Cardiac septum (tissue), 1 donor: Measurements from ENCODE around the gene CPEB3. TPM values are rescaled to one million over a fixed set of nuclear protein-coding genes. Genes with fewer than 3 reads are reported as not detected.

Experiments
- DNase-seq: peaks from one replicate; pipeline ENCODE4 v3.0.0-alpha.2; 2020; ENCODE audit warnings: low spot score
- intact Hi-C: fragments of 100-400 bp; cut with DNase I; formaldehyde crosslinking; loops from one replicate; pipeline ENCODE4 v1.14.0; 2022
- total RNA-seq: library from RNA; stranded (reverse); fragmentation: NEBNext Ultra II Directional; extraction: Animal tissue kit (Norgen Biotek cat#: 25700); gene quantifications from one replicate; pipeline ENCODE4 v1.2.1, GENCODE V29; 2021
- donor health status: DM: no; HTN: no; CAD: no.

CPEB3 gene
- total RNA-seq, 1 donor from 2014 or later = 8.3 TPM

DNA sequence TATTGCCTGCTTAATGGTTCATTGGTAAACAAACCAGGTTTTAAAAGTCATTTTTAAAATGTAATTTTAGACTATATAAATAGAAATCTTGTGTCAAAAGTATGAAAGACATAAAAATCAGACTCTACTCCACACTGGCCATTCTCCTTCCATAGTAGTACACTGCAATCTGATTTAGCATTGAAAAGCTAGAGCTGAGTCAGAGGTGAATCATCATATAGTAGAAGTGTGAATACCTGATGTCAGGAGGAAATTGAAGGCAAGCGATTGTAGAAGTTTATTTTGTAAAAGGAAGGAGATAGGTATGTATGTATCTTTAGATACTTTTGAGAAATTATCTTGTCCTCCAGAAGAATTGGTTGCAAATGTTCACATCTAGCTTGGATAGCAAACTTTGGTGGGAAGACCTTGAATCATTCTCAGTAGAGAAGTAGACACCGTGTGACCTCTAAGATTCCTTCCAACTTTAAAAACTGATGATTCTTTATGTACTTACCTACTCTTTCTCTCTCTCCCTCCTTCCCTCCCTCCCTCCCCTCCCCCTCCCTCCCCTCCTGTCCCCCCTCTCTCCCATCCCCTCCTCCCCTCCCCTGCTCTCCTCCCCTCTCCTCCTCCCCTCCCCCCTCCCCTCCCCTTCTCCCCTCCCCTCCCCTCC lies 279.2 kb downstream of the CPEB3 start:
- DNase-seq = no peak
- intact Hi-C loops = no loop called here

DNA sequence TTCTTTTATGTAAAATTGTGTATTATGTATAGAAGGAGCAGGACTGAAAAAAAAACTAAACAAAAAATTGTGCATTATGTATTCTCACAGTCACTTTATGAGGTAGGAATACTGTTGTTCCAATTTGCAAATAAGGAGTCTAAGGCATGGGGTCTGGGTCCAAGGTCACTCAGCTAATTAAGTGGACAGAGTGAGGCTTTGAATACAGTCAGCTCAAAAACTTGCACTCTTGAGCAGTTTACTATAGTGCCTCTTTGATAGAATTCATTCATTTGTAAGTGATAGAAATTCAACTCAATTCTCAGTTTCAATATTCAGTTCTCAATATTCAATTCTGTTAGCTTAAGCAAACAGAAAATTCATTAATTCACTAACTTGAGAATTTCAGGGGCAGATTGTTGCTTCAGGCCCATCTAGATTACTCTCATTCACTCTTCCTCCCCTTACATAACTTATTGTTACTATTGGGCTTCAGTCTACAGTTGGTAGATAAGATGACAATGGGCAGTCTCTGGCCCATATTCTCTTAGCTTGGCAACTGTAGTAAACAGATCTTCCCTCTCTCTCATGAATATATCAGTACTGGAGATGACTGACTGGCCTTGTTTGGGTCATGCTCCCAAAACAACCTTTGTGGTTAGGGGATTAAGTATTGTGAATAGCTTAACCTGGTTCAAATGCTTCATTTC lies 280.7 kb downstream of the CPEB3 start:
- intact Hi-C loops = no loop called here
- no peak for DNase-seq

DNA sequence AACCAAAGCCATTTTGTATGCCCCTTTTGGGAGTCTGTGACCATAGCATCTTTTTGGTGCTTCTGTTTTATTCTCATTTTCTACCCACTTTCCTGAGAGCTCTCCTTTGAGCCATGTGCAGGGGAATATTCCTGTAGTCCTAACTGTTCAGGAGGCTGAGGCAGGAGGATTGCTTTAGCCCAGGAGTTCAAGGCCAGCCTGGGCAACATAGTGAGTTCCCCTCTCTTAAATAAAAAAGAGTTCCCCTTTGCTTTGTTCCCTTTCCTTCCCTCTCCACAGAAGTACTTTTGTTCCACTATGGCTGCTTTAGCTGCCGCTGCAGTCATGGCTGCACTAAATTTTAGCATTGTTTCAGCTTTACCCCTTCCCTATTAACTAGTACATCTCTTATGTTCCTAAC lies 281.4 kb downstream of the CPEB3 start:
- intact Hi-C loops = no loop called here

DNA sequence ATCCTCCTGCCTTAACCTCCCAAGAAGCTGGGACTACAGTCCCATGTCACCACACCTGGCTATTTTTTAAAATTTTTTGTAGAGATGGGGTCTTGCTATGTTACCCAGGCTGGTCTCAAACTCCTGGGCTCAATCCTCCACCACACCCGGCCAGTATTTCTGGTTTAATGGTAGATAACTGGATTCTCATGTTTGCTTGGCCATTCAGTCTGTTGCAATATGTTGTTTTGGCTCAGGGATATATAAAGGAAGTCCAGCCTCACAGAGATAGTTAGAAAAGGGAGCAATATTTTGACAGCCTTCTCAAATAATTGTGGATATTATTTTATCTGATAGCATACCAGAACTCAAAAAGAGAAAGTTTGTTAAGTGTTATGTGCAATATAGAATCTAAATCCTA lies 284.9 kb downstream of the CPEB3 start:
- DNase-seq = no peak
- intact Hi-C loops = no loop called here

More for the DNA sequence above, 281.4 kb downstream of the CPEB3 start:
- DNase-seq = no peak

DNA sequence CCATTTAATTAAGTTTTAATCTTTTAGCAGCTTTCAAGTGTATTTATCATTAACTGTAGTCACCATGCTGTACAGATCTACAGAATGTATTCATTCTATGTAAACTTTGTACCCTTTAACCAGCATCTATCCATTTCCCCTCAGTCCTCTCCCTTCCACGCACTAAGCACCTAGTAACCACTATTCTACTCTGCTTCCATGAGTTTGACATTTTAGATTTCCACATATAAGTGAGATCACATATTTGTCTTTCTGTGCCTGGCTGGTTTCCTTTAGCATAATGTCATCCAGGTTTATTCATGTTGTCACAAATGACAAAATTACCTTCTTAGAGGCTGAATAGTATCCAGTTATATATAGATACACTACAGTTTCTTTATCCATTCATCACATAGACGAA lies 287.6 kb downstream of the CPEB3 start:
- intact Hi-C loops = no loop called here
- DNase-seq = no peak

DNA sequence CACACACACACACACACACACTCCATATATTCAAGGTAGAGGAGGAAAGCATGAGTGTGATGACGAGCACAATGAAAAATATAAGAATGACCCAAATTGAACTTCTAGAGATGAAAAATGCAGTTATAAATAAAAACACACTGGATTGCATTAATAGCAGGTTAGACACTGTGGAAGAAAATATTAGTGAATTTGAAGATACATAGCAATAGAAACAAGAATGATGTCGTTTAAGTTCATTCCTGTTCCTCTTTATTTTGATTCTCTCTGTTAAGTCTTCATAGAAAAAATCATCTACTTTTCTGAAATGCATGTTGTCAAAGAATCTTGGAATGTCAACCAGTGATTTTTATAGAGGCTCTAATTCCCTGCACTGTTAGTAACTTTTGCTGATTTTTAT lies 288.9 kb downstream of the CPEB3 start:
- DNase-seq = no peak
- intact Hi-C loops = no loop called here

DNA sequence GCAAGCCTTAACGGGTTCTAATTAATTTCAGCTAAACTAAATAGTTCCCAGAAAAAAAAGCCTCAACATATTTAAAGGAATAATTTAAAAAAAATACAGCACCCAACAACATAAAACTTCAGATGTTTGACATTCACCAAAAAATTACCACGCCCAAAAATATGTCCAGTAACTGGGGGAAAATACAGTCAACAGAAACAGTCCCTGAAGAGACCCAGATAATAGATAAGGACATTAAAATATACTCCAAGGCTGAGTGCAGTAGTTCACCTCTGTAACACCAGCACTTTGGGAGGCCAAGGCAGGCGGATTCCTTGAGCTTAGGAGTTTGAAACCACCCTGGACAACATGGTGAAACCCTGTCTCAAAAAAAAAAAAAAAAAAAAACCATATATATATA lies 289.3 kb downstream of the CPEB3 start:
- intact Hi-C loops = no loop called here

More for the DNA sequence above, 289.3 kb downstream of the CPEB3 start:
- no peak for DNase-seq

Other genes starting within 250 kb of the CPEB3 start
- 32.1 TPM for gene MARCHF5, start 89 bp upstream of the CPEB3 start, total RNA-seq